Keratinocyte (primary cell): Measurements from ENCODE around the gene DDX52. TPM values are rescaled to one million over a fixed set of nuclear protein-coding genes. Genes with fewer than 3 reads are reported as not detected.

Experiments used
- DNase-seq: peaks from one replicate; pipeline ENCODE4 v3.0.0-alpha.2; 2011; ENCODE audit warnings: low read depth, missing footprints, low spot score
- FAIRE-seq: peaks from 2 replicates; lab custom pipeline; 2011; peaks lifted over from hg19 to GRCh38; lab: Jason Lieb, UNC
- H2AFZ ChIP-seq: 2 replicates; pipeline ENCODE4 v1.6.0; 2012; ENCODE audit warnings: low read length, control low read depth, inconsistent platforms; ENCODE audit not compliant: control insufficient read depth
- H3K27ac ChIP-seq: 2 replicates; pipeline ENCODE4 v1.5.1; 2011; ENCODE audit warnings: low read length; ENCODE audit not compliant: control insufficient read depth, insufficient read depth
- H3K27me3 ChIP-seq: 3 replicates; pipeline ENCODE4 v1.6.0; 2011; ENCODE audit warnings: low read length; ENCODE audit not compliant: control insufficient read depth, insufficient read depth; ENCODE audit errors: extremely low read depth
- H3K36me3 ChIP-seq, 2 experiments: 2 replicates in 1 of 2; 3 replicates in 1 of 2; pipeline ENCODE4 v1.5.1; 2011; ENCODE audit warnings: low read length in 2 of 2, mild to moderate bottlenecking in 1 of 2; ENCODE audit not compliant: control insufficient read depth in 2 of 2, insufficient read depth in 2 of 2; ENCODE audit errors: extremely low read depth in 1 of 2
- H3K4me1 ChIP-seq: 3 replicates; pipeline ENCODE4 v1.5.1; 2011; ENCODE audit warnings: low read length; ENCODE audit not compliant: control insufficient read depth, insufficient read depth; ENCODE audit errors: extremely low read depth
- H3K4me2 ChIP-seq: 3 replicates; pipeline ENCODE4 v1.6.0; 2011; ENCODE audit warnings: low read depth, low read length; ENCODE audit not compliant: control insufficient read depth, insufficient read depth; ENCODE audit errors: extremely low read depth
- H3K4me3 ChIP-seq, 3 experiments: fragments of 200-600 bp in 1 of 3; sonication (generic) in 1 of 3; 2 replicates in 2 of 3; 3 replicates in 1 of 3; pipeline ENCODE4 v1.5.1; 2011 to 2016; ENCODE audit warnings: low read length in 3 of 3, mild to moderate bottlenecking in 3 of 3, control low read depth in 2 of 3, inconsistent platforms in 1 of 3, low read depth in 1 of 3, mixed read lengths in 1 of 3, mixed run types in 1 of 3, moderate library complexity in 1 of 3; ENCODE audit not compliant: control insufficient read depth in 2 of 3, insufficient read depth in 2 of 3; ENCODE audit errors: extremely low read depth in 1 of 3
- H3K79me2 ChIP-seq: 2 replicates; pipeline ENCODE4 v1.6.0; 2012; ENCODE audit warnings: low read length; ENCODE audit not compliant: control insufficient read depth, insufficient read depth
- H3K9ac ChIP-seq: 3 replicates; pipeline ENCODE4 v1.6.0; 2011; ENCODE audit warnings: low read length; ENCODE audit not compliant: control insufficient read depth, insufficient read depth; ENCODE audit errors: extremely low read depth
- H3K9me1 ChIP-seq: 3 replicates; pipeline ENCODE4 v1.6.0; 2011; ENCODE audit warnings: low read length; ENCODE audit not compliant: control insufficient read depth, insufficient read depth; ENCODE audit errors: extremely low read depth
- H3K9me3 ChIP-seq: 2 replicates; pipeline ENCODE4 v1.5.1; 2012; ENCODE audit warnings: low read depth, low read length; ENCODE audit not compliant: control insufficient read depth
- H4K20me1 ChIP-seq: 3 replicates; pipeline ENCODE4 v1.6.0; 2011; ENCODE audit warnings: low read length; ENCODE audit not compliant: control insufficient read depth, insufficient read depth; ENCODE audit errors: extremely low read depth
- CTCF ChIP-seq, 3 experiments: IDR thresholded peaks in 1 of 3; conservative IDR thresholded peaks in 1 of 3; optimal IDR thresholded peaks in 1 of 3; 2 replicates in 2 of 3; 3 replicates in 1 of 3; pipeline versions ENCODE3 to v1.5.1; 2011; ENCODE audit warnings: low read length in 3 of 3, mild to moderate bottlenecking in 3 of 3, moderate library complexity in 2 of 3, control low read depth in 1 of 3, inconsistent platforms in 1 of 3; ENCODE audit not compliant: insufficient read depth in 2 of 3; ENCODE audit errors: extremely low read depth in 1 of 3
- EZH2 ChIP-seq: IDR thresholded peaks from one replicate; pipeline ENCODE4 v1.6.1; 2012; ENCODE audit warnings: inconsistent platforms, mild to moderate bottlenecking, low read length, moderate library complexity
- dilution Hi-C: fragments of 300-500 bp; cut with MboI; formaldehyde crosslinking; loops from one replicate; pipeline ENCODE4 v1.7.0; 2020; ENCODE audit warnings: low sequenced_read_pairs; ENCODE audit not compliant: extremely low pct_ligation_motif_present
- polyA plus RNA-seq, 5 experiments: library from polyadenylated mRNA; depleted of rRNA in 3 of 5; stranded (reverse) in 3 of 5; stranded (forward) in 1 of 5; unstranded in 1 of 5; fragments of >200 nt; gene quantifications; 1 replicate in 1 of 5; 2 replicates in 3 of 5; 3 replicates in 1 of 5; pipeline versions ENCODE4 v1.2.1 to v1.2.3, GENCODE V29; 2011 to 2012; ENCODE audit warnings: missing spikeins in 2 of 5, low read depth in 1 of 5, low replicate concordance in 1 of 5

DDX52 gene
- polyA plus RNA-seq, 1 donor (not counting 4 experiments of a cell fraction or from before 2014, with no cell fraction given) = 21.8 TPM

- Histone ChIP-seq H3K79me2 (no peaks in the 10 kb centered on the region), H3K36me3 (peaks cover 7 to 15% of the 10 kb centered on the region in 2 experiments), H3K27ac (no peak overlapping the region), H3K27me3 (no peaks in the 10 kb centered on the region), H3K9me3 (no peaks in the 10 kb centered on the region), H3K9ac (no peak overlapping the region), H4K20me1 (no peaks in the 10 kb centered on the region), H3K4me1 (no peaks in the 10 kb centered on the region), H3K4me2 (no peak overlapping the region), H3K9me1 (no peaks in the 10 kb centered on the region), H3K4me3 (no peak overlapping the region), H2AFZ (no peak overlapping the region)
- no peak for FAIRE-seq
- dilution Hi-C loops = no loop called here
- no peak for TF ChIP-seq CTCF (optimal IDR thresholded peaks at IDR 0.05 in 1 of 3, IDR thresholded peaks at IDR 0.05 in 1 of 3, conservative IDR thresholded peaks at IDR 0.05 in 1 of 3; ENCODE audit: extremely low read depth in 1 of 3, insufficient read depth in 2 of 3, low read length in 3 of 3)
- no peak for TF ChIP-seq EZH2
- DNase-seq = no peak
These were observed 75.7 kb downstream of the DDX52 start for GRCh38 chr17:37567538-37567937.

- DNase-seq (no peak), FAIRE-seq (no peak)
- Histone ChIP-seq H3K9me1 (no peaks in the 10 kb centered on the region), H3K4me3 (no peak overlapping the region), H2AFZ (no peak overlapping the region), H3K4me1 (no peaks in the 10 kb centered on the region), H3K36me3 (peaks cover 7 to 15% of the 10 kb centered on the region in 2 experiments), H3K4me2 (no peak overlapping the region), H3K9me3 (no peaks in the 10 kb centered on the region), H3K9ac (no peak overlapping the region), H4K20me1 (no peaks in the 10 kb centered on the region), H3K79me2 (no peaks in the 10 kb centered on the region), H3K27ac (no peak overlapping the region), H3K27me3 (no peaks in the 10 kb centered on the region)
- dilution Hi-C loops = no loop called here
- no peak for TF ChIP-seq EZH2
- no peak for TF ChIP-seq CTCF (optimal IDR thresholded peaks at IDR 0.05 in 1 of 3, IDR thresholded peaks at IDR 0.05 in 1 of 3, conservative IDR thresholded peaks at IDR 0.05 in 1 of 3; ENCODE audit: extremely low read depth in 1 of 3, insufficient read depth in 2 of 3, low read length in 3 of 3)
These were observed 76.1 kb downstream of the DDX52 start for GRCh38 chr17:37567137-37567536.
